ENCODE data around the gene AHR. TPM values are rescaled to one million over a fixed set of nuclear protein-coding genes. Genes with fewer than 3 reads are reported as not detected.
A peak's percentile ranks its signal among the peaks of the same experiment; 100 is the strongest.

AHR gene
- total RNA-seq, 1 experiment from 2014 or later: 61.3 TPM

GRCh38 chr7:17274551-17275245, 23.8 kb upstream of the AHR start:
- Histone ChIP-seq H3K79me2 (ENCODE audit: low read depth) (no peaks in the 10 kb centered on the region), H4K20me1 (ENCODE audit: insufficient read depth) (no peaks in the 10 kb centered on the region), H3K4me3 (no peak overlapping the region), H3K9me2 (ENCODE audit: insufficient read depth) (no peaks in the 10 kb centered on the region), H3K9me3 (ENCODE audit: insufficient read depth, low read depth) (peaks cover 15% of the 10 kb centered on the region), H3K27me3 (ENCODE audit: insufficient read depth, low read depth) (no peaks in the 10 kb centered on the region), H2AFZ (no peak overlapping the region), H3K4me2 (no peak overlapping the region), H3K4me1 (replicated peaks; ENCODE audit: insufficient read depth) (peaks cover 5% of the 10 kb centered on the region; the same call in 1 of the 2 replicates), H3K27ac (no peak overlapping the region), H3K36me3 (ENCODE audit: low read depth) (no peaks in the 10 kb centered on the region), H3F3A (ENCODE audit: insufficient read depth, low read depth) (peaks cover 5% of the 10 kb centered on the region)
- POLR2A ChIA-PET (ENCODE audit: unreplicated experiment): no interaction called here
- intact Hi-C loops (cut with micrococcal nuclease; ENCODE audit: unreplicated experiment): no loop called here
- no peak for TF ChIP-seq CTCF (conservative IDR thresholded peaks at IDR 0.05)
- no peak for TF ChIP-seq EZH2 (IDR thresholded peaks at IDR 0.05; ENCODE audit: low read depth)
- BruUV-seq (replicated peaks): no TSS peak
- no peak for DNase-seq
- CTCF ChIA-PET: interaction anchor here (0.6 kb wide), 1 partner anchor 814 kb away, joined by 3 read pairs; no protein-coding TSS in a partner anchor

DNA sequence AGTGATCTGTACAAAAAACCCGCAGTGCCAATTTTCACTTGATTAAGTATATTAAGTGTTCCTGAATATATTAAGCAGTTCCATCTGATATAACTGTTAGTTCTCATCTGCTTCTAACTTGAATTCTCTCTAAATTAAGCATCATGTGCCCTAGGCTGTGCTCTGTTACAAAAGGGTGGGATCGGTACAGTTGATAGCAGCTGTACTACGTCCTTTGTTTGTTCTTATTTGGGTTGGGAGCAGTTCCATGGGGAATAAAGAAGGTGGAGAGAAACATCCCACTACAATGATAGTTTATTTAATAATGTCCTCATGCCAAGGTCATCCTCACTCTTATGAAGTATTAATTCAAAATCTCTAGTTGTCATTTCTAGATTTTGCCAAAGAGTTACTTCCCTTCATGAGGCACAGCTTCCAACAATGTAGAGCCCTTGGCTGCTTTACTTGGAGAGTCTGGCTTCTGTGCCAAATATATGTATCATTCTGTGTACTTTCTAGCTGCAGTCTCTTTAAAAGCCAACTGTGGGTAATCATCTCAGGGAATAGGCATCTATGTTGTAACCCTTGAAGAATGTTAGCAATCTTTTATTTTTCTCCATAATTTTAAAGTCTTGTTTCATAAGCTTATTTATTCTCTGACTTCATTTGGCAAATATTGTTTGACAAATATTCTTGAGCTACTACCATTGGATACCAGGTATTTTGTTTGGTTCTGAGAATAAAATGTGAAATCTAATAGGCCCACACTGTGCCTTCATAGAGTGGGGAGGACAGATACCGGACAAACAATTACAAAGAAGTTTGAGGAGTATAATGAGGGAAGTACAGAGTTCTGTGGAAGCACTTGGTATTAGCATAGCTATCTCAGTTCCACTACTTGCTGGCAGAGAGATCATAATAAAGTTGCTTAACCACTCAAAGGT, 22.4 kb upstream of the AHR start:
- DNase-seq: peak in 1 of 2 experiments; percentile 68
- no peak overlapping the region for H3K4me3 ChIP-seq

More for the DNA sequence above, 22.4 kb upstream of the AHR start:
- H4K20me1 ChIP-seq (ENCODE audit: insufficient read depth): no peaks in the 10 kb centered on the region
- H3F3A ChIP-seq (ENCODE audit: insufficient read depth, low read depth): peaks cover 5% of the 10 kb centered on the region
- no peaks in the 10 kb centered on the region for H3K36me3 ChIP-seq (ENCODE audit: low read depth)
- H3K27ac ChIP-seq: peak overlapping the region; percentile 8; the same call in 1 of the 2 replicates
- ChIA-PET CTCF (no interaction called here), POLR2A (ENCODE audit: unreplicated experiment) (no interaction called here)
- TF ChIP-seq EZH2 (IDR thresholded peaks at IDR 0.05; ENCODE audit: low read depth) (no peak), CTCF (conservative IDR thresholded peaks at IDR 0.05) (no peak)
- no peaks in the 10 kb centered on the region for H3K9me2 ChIP-seq (ENCODE audit: insufficient read depth)
- no peak overlapping the region for H2AFZ ChIP-seq
- intact Hi-C loops (cut with micrococcal nuclease; ENCODE audit: unreplicated experiment): no loop called here
- H3K4me2 ChIP-seq: no peak overlapping the region
- no peaks in the 10 kb centered on the region for H3K79me2 ChIP-seq (ENCODE audit: low read depth)
- H3K27me3 ChIP-seq (ENCODE audit: insufficient read depth, low read depth): no peaks in the 10 kb centered on the region
- no TSS peak for BruUV-seq (replicated peaks)
- H3K9me3 ChIP-seq (ENCODE audit: insufficient read depth, low read depth): peaks cover 2% of the 10 kb centered on the region; the same call in 1 of the 2 replicates
- H3K4me1 ChIP-seq (replicated peaks; ENCODE audit: insufficient read depth): peaks cover 5% of the 10 kb centered on the region; the same call in 1 of the 2 replicates
